HepG2 (cell line): Measurements from ENCODE around the gene VAC14. TPM values are rescaled to one million over a fixed set of nuclear protein-coding genes. Genes with fewer than 3 reads are reported as not detected.
A peak's percentile ranks its signal among the peaks of the same experiment; 100 is the strongest.

Source experiments
- CBX5 ChIP-seq: sonication (generic); formaldehyde crosslinking; IDR thresholded peaks from 2 replicates; pipeline ENCODE4 v1.4.0; 2020; ENCODE audit warnings: missing genetic modification reagents, borderline replicate concordance
- ISL2 ChIP-seq: sonication (generic); formaldehyde crosslinking; IDR thresholded peaks from 2 replicates; pipeline ENCODE4 v1.5.0; 2020; ENCODE audit warnings: missing genetic modification reagents
- MTA1 ChIP-seq: sonication (generic); formaldehyde crosslinking; IDR thresholded peaks from 2 replicates; pipeline ENCODE4 v1.4.0; 2020; ENCODE audit warnings: missing genetic modification reagents, mild to moderate bottlenecking, borderline replicate concordance
- MTF2 ChIP-seq: sonication (generic); formaldehyde crosslinking; IDR thresholded peaks from 2 replicates; pipeline ENCODE4 v1.5.0; 2020; ENCODE audit warnings: missing genetic modification reagents, borderline replicate concordance
- PRMT3 ChIP-seq: sonication (generic); formaldehyde crosslinking; IDR thresholded peaks from 2 replicates; pipeline ENCODE4 v1.8.1; 2022; ENCODE audit warnings: low read depth, mild to moderate bottlenecking, moderate library complexity, missing genetic modification reagents, borderline replicate concordance
- RCOR2 ChIP-seq: IDR thresholded peaks from 2 replicates; pipeline ENCODE4 v1.6.1; 2016; ENCODE audit warnings: missing biosample characterization, missing genetic modification reagents
- ZNF598 ChIP-seq: sonication (generic); formaldehyde crosslinking; IDR thresholded peaks from 2 replicates; pipeline ENCODE4 v1.5.1; 2020; ENCODE audit warnings: mild to moderate bottlenecking, missing genetic modification reagents, borderline replicate concordance
- ZNF713 ChIP-seq: sonication (generic); formaldehyde crosslinking; IDR thresholded peaks from 2 replicates; pipeline ENCODE4 v1.4.0; 2020; ENCODE audit warnings: mild to moderate bottlenecking, missing genetic modification reagents
- ZSCAN21 ChIP-seq: sonication (generic); formaldehyde crosslinking; IDR thresholded peaks from 2 replicates; pipeline ENCODE4 v1.8.0; 2022; ENCODE audit warnings: mild to moderate bottlenecking, missing genetic modification reagents, moderate library complexity, borderline replicate concordance
- ZSCAN25 ChIP-seq: sonication (generic); formaldehyde crosslinking; IDR thresholded peaks from 2 replicates; pipeline ENCODE4 v1.8.0; 2022; ENCODE audit warnings: mild to moderate bottlenecking, missing genetic modification reagents
- polyA plus RNA-seq, 8 experiments: library from polyadenylated mRNA; depleted of rRNA in 3 of 8; stranded (reverse) in 7 of 8; unstranded in 1 of 8; fragments of >200 nt; fragmentation: Illumina TruSeq in 4 of 8; extraction: Trizol in 4 of 8; gene quantifications; 2 replicates each; pipeline versions ENCODE4 v1.2.1 to v1.2.3, GENCODE V29; 2011 to 2016; ENCODE audit warnings: low read depth in 4 of 8, missing spikeins in 1 of 8, mixed read lengths in 1 of 8; ENCODE audit not compliant: insufficient read depth in 1 of 8
- total RNA-seq, 5 experiments: library from RNA; depleted of rRNA; stranded (reverse); fragments of >200 nt; fragmentation: Illumina TruSeq; extraction: Trizol; gene quantifications; 2 replicates each; pipeline ENCODE4 v1.2.3, GENCODE V29; 2016; ENCODE audit warnings: low read depth in 1 of 5
- TF ChIP-seq, protein P1 (sequence below): sonication (generic); formaldehyde crosslinking; IDR thresholded peaks from 2 replicates; pipeline ENCODE4 v1.5.0; 2020; ENCODE audit warnings: mild to moderate bottlenecking, missing genetic modification reagents, borderline replicate concordance
- TF ChIP-seq, protein P2 (sequence below): sonication (generic); formaldehyde crosslinking; IDR thresholded peaks from 2 replicates; pipeline ENCODE4 v1.5.0; 2020; ENCODE audit warnings: mild to moderate bottlenecking, missing genetic modification reagents, borderline replicate concordance
- TF ChIP-seq, protein P3 (sequence below): sonication (generic); formaldehyde crosslinking; IDR thresholded peaks from 2 replicates; pipeline ENCODE4 v1.5.1; 2020; ENCODE audit warnings: missing genetic modification reagents, mild to moderate bottlenecking, borderline replicate concordance
- TF ChIP-seq, protein P4 (sequence below): sonication (generic); formaldehyde crosslinking; IDR thresholded peaks from 2 replicates; pipeline ENCODE4 v1.8.1; 2023; ENCODE audit warnings: missing genetic modification reagents, inconsistent platforms, borderline replicate concordance
- TF ChIP-seq, protein P5 (sequence below): sonication (generic); formaldehyde crosslinking; IDR thresholded peaks from 2 replicates; pipeline ENCODE4 v1.4.0; 2020; ENCODE audit warnings: missing genetic modification reagents, borderline replicate concordance

VAC14 gene
- total and polyA plus RNA-seq, 2 of the 13 experiments (the other 11 are each of a cell fraction or from before 2014, with no cell fraction given), result 23.5 to 24.6 TPM

DNA sequence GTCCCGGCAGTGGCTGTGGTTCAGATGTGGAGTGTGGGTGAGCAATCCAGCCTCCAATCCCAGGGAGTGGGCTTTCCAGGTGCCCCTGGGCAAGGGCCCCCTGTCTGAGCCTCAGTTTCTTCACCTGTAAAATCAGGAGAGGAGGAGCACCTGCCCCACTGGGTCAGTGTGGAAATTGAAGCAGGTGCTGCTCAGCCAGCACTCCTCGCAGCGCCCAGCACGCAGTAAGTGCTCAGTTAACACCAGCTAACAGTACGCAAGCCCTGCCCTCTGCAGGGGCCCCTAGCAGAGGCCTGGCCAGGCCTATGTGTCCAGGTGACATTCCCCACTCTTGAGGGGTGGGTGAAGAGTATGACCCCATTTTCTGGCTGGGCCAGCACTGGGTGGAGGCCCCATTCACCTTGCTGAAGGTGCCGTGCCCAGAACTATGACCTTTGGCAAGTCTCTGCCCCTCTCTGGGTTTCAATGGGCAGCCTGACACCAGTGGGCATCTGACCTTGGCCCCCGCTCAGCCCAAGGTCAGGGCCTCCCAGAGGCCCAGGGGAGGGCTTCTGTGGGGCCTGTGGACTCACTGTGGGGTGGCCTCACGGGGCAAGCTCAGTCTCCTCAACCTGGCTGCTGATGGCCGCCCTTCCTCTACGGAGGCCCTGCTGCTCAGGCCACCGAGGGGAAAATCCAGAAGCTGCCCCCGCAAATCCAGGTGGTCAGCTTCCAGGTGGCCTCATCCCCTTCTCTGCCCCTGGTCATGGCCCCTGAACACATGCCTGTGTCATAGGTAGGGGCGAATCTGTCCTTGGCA, 117.6 kb downstream of the VAC14 start (continued):
- TF ChIP-seq, protein P1, sequence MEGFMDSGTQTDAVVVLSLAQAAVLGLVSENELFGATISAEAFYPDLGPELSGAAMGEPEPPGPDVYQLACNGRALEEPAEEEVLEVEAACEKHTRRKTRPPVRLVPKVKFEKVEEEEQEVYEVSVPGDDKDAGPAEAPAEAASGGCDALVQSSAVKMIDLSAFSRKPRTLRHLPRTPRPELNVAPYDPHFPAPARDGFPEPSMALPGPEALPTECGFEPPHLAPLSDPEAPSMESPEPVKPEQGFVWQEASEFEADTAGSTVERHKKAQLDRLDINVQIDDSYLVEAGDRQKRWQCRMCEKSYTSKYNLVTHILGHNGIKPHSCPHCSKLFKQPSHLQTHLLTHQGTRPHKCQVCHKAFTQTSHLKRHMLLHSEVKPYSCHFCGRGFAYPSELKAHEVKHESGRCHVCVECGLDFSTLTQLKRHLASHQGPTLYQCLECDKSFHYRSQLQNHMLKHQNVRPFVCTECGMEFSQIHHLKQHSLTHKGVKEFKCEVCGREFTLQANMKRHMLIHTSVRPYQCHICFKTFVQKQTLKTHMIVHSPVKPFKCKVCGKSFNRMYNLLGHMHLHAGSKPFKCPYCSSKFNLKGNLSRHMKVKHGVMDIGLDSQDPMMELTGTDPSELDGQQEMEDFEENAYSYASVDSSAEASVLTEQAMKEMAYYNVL (CRISPR knock-in tag), result no peak
- TF ChIP-seq RCOR2 (CRISPR knock-in tag) (no peak), CBX5 (CRISPR knock-in tag) (peak; percentile 9; the same call in 1 of the 2 replicates), ZSCAN25 (CRISPR knock-in tag) (no peak; the same call in 1 of the 2 replicates), PRMT3 (no peak), ZNF598 (CRISPR knock-in tag) (no peak), MTA1 (CRISPR knock-in tag) (peak; percentile 95; the same call in 1 of the 2 replicates), ZNF713 (CRISPR knock-in tag) (no peak), ISL2 (CRISPR knock-in tag) (peak; percentile 83), ZSCAN21 (peak; percentile 15; the same call in 1 of the 2 replicates), MTF2 (CRISPR knock-in tag) (no peak)
- TF ChIP-seq, protein P2, sequence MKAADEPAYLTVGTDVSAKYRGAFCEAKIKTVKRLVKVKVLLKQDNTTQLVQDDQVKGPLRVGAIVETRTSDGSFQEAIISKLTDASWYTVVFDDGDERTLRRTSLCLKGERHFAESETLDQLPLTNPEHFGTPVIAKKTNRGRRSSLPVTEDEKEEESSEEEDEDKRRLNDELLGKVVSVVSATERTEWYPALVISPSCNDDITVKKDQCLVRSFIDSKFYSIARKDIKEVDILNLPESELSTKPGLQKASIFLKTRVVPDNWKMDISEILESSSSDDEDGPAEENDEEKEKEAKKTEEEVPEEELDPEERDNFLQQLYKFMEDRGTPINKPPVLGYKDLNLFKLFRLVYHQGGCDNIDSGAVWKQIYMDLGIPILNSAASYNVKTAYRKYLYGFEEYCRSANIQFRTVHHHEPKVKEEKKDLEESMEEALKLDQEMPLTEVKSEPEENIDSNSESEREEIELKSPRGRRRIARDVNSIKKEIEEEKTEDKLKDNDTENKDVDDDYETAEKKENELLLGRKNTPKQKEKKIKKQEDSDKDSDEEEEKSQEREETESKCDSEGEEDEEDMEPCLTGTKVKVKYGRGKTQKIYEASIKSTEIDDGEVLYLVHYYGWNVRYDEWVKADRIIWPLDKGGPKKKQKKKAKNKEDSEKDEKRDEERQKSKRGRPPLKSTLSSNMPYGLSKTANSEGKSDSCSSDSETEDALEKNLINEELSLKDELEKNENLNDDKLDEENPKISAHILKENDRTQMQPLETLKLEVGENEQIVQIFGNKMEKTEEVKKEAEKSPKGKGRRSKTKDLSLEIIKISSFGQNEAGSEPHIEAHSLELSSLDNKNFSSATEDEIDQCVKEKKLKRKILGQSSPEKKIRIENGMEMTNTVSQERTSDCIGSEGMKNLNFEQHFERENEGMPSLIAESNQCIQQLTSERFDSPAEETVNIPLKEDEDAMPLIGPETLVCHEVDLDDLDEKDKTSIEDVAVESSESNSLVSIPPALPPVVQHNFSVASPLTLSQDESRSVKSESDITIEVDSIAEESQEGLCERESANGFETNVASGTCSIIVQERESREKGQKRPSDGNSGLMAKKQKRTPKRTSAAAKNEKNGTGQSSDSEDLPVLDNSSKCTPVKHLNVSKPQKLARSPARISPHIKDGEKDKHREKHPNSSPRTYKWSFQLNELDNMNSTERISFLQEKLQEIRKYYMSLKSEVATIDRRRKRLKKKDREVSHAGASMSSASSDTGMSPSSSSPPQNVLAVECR (CRISPR knock-in tag), result no peak; the same call in 1 of the 2 replicates
- TF ChIP-seq, protein P3, sequence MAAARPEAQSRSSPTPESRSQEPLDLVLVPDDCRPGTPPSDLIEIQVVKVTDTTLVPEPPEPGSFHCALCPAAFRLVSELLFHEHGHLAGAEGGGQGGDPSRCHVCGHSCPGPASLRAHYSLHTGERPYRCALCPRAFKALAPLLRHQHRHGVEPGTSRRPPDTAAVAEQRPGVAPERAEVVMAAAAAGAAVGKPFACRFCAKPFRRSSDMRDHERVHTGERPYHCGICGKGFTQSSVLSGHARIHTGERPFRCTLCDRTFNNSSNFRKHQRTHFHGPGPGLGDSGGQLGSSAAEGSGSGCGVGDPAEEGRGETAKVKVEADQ, result no peak
- TF ChIP-seq, protein P4, sequence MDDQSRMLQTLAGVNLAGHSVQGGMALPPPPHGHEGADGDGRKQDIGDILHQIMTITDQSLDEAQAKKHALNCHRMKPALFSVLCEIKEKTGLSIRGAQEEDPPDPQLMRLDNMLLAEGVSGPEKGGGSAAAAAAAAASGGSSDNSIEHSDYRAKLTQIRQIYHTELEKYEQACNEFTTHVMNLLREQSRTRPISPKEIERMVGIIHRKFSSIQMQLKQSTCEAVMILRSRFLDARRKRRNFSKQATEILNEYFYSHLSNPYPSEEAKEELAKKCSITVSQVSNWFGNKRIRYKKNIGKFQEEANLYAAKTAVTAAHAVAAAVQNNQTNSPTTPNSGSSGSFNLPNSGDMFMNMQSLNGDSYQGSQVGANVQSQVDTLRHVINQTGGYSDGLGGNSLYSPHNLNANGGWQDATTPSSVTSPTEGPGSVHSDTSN (CRISPR knock-in tag), result no peak
- TF ChIP-seq, protein P5, sequence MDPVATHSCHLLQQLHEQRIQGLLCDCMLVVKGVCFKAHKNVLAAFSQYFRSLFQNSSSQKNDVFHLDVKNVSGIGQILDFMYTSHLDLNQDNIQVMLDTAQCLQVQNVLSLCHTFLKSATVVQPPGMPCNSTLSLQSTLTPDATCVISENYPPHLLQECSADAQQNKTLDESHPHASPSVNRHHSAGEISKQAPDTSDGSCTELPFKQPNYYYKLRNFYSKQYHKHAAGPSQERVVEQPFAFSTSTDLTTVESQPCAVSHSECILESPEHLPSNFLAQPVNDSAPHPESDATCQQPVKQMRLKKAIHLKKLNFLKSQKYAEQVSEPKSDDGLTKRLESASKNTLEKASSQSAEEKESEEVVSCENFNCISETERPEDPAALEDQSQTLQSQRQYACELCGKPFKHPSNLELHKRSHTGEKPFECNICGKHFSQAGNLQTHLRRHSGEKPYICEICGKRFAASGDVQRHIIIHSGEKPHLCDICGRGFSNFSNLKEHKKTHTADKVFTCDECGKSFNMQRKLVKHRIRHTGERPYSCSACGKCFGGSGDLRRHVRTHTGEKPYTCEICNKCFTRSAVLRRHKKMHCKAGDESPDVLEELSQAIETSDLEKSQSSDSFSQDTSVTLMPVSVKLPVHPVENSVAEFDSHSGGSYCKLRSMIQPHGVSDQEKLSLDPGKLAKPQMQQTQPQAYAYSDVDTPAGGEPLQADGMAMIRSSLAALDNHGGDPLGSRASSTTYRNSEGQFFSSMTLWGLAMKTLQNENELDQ (CRISPR knock-in tag), result no peak
